Measurements from ENCODE around the gene TRAF3. TPM values are rescaled to one million over a fixed set of nuclear protein-coding genes. Genes with fewer than 3 reads are reported as not detected.

Gene TRAF3
- total RNA-seq (2022; extraction: Qiagen RNA extraction; ENCODE audit: low read depth): 19.9 to 26.8 TPM (median 24.4 TPM) in 5 replicates

GRCh38 chr14:102776761-102777710 lies at the start of gene TRAF3:
TSS of gene TRAF3 (plus strand) at chr14:102777449. CDS start at chr14:102870202, 92,753 bp downstream.

GRCh38 chr14:102922490-102923200 lies 145.4 kb downstream of the TRAF3 start, which contains the start of gene AMN:
TSS of gene AMN (plus strand) at chr14:102922663. CDS start at chr14:102922689, 26 bp downstream.

Other genes starting within 250 kb of the TRAF3 start
- gene RCOR1, start 184.8 kb upstream of the TRAF3 start, total RNA-seq (2022; extraction: Qiagen RNA extraction; ENCODE audit: low read depth): 17.7 to 27.7 TPM (median 26.2 TPM) in 5 replicates
- 0.21 to 0.64 TPM (median 0.43 TPM) in 5 replicates for gene AMN, start 145.2 kb downstream of the TRAF3 start, total RNA-seq (2022; extraction: Qiagen RNA extraction; ENCODE audit: low read depth)

All from A549 treated with RU486 at 1 μM for 4 hours (cell line).